T-helper 1 cell (primary cell): Measurements from ENCODE around the gene PCED1B.
"Not testable (repeated sequence)": the region's sequence is repeated elsewhere in the genome, so short reads cannot be mapped to it uniquely, and the experiment has no call there.

Experiments
- DNase-seq, 5 donors: peaks; one replicate each; pipeline ENCODE4 v3.0.0-alpha.2; 2012 to 2020

Gene PCED1B

GRCh38 chr12:47214001-47214619 lies 134.7 kb downstream of the PCED1B start:
- DNase-seq, result peak in 1 of 5 donors; percentile 43

- peak in 1 of 5 donors; percentile 44 for DNase-seq
Observed at GRCh38 chr12:47214771-47215170, 135.3 kb downstream of the PCED1B start.

GRCh38 chr12:47216150-47216677 lies 136.8 kb downstream of the PCED1B start:
- peak; percentile 32 to 97 (median 48) for DNase-seq

- DNase-seq, result not testable (repeated sequence)
Observed at GRCh38 chr12:47217595-47217869, 138.1 kb downstream of the PCED1B start.

GRCh38 chr12:47218191-47218654 lies 138.8 kb downstream of the PCED1B start:
- DNase-seq, result peak in 1 of 5 donors; percentile 79

- DNase-seq, result peak in 1 of 5 donors; percentile 18
Observed at GRCh38 chr12:47219243-47219642, 139.8 kb downstream of the PCED1B start.

- no peak for DNase-seq
Observed at GRCh38 chr12:47221256-47222023, 142.0 kb downstream of the PCED1B start.

- DNase-seq, result peak in 1 of 5 donors; percentile 7
Observed at GRCh38 chr12:47222520-47223030, 143.2 kb downstream of the PCED1B start.

GRCh38 chr12:47223031-47223847 lies 143.8 kb downstream of the PCED1B start:
- peak in 1 of 5 donors; percentile 8 for DNase-seq

GRCh38 chr12:47223848-47224213 lies 144.4 kb downstream of the PCED1B start:
- DNase-seq, result no peak

GRCh38 chr12:47224563-47225133 lies 145.2 kb downstream of the PCED1B start:
- DNase-seq, result no peak

GRCh38 chr12:47225356-47225755 lies 145.9 kb downstream of the PCED1B start:
- no peak for DNase-seq

GRCh38 chr12:47226199-47226598 lies 146.8 kb downstream of the PCED1B start:
- DNase-seq, result no peak

- no peak for DNase-seq
Observed at GRCh38 chr12:47228802-47229201, 149.4 kb downstream of the PCED1B start.

GRCh38 chr12:47231456-47231855 lies 152.0 kb downstream of the PCED1B start:
- no peak for DNase-seq

GRCh38 chr12:47234576-47235141 lies 155.2 kb downstream of the PCED1B start:
- DNase-seq, result no peak

- DNase-seq, result no peak
Observed at GRCh38 chr12:47235258-47236040, 156.0 kb downstream of the PCED1B start.

- DNase-seq, result no peak
Observed at GRCh38 chr12:47236109-47236714, 156.8 kb downstream of the PCED1B start.

GRCh38 chr12:47237751-47238211 lies 158.4 kb downstream of the PCED1B start:
- DNase-seq, result no peak

- DNase-seq, result no peak
Observed at GRCh38 chr12:47238669-47239114, 159.3 kb downstream of the PCED1B start.

GRCh38 chr12:47242426-47242825 lies 163.0 kb downstream of the PCED1B start:
- DNase-seq, result no peak
